ENCODE data around the gene PKM. TPM values are rescaled to one million over a fixed set of nuclear protein-coding genes. Genes with fewer than 3 reads are reported as not detected.

The PKM gene
- total RNA-seq, 1 donor from 2014 or later, result 879 TPM

DNA sequence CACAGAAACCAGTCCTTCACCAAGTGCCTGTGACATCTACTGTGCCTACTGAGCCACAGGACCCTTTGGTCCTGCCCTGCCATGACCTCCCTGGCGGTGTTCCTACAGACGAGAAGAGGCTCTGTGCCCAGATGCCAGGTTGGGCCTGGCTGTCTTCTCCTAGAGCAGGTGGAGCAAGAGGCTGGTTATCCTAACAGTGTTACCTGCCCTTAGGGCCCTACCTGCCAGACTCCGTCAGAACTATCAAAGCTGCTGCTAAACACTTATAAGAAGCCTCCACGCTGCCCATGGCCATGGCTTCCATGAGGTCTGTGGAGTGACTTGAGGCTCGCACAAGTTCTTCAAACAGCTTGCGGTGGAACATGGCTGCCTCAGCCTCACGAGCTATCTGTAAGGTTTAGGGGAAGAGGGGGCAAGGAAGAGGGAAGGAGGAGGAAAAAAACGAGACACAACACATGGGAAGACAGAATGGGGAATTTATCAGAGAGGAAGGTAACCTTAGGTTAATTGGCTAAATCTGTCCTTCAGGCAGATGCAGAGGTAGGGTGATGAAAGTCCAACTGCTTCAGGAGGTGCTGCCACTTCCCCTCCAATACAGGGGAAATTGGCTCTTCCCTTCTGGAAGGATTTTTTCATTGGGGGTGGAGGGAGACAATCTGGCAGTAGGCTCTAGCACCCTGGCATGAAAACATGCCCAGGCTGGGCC lies 28.0 kb downstream of the PKM start:
- no peak for TF ChIP-seq CTCF (IDR thresholded peaks at IDR 0.05; ENCODE audit: insufficient read depth, low read length, poor library complexity, severe bottlenecking)
- DNase-seq (ENCODE audit: low read depth), result no peak
- H3K4me3 ChIP-seq (ENCODE audit: low read depth, low read length), result no peak overlapping the region
- peaks cover 25% of the 10 kb centered on the region for H3K36me3 ChIP-seq (ENCODE audit: control insufficient read depth, insufficient read depth, low read length)
- no peaks in the 10 kb centered on the region for H3K27me3 ChIP-seq (ENCODE audit: control insufficient read depth, insufficient read depth, low read length)

- no peaks in the 10 kb centered on the region for H3K27me3 ChIP-seq (ENCODE audit: control insufficient read depth, insufficient read depth, low read length)
- no peak for DNase-seq (ENCODE audit: low read depth)
- no peak overlapping the region for H3K4me3 ChIP-seq (ENCODE audit: low read depth, low read length)
- H3K36me3 ChIP-seq (ENCODE audit: control insufficient read depth, insufficient read depth, low read length), result peaks cover 21% of the 10 kb centered on the region
- TF ChIP-seq CTCF (IDR thresholded peaks at IDR 0.05; ENCODE audit: insufficient read depth, low read length, poor library complexity, severe bottlenecking), result no peak
Measured at GRCh38 chr15:72202302-72202701, 28.7 kb downstream of the PKM start.

DNA sequence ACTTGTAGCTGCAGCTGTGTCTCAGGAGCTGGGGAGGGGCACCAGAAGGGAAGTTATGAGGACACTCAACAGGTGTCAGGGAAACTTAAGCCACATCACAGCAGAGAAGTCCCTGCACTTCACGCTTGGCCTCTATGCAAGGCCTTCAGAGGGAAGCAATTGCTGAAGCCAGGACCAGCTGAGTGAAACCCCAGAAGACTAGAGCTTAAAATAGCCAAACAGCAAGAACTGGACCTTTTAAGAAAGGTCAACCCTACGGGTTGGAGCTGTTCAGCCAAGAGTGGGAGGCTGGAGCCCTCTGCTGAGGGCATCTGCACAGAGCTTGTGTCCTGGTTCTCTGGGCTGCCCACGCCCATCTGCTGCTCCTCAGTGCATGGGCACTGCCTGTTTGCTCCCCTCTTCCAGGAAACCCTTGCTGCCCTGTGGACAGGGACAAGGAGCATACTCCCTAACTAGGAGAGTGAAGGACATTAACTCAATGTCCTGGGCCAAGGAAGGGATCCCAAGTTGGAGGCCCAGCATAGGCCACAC lies 29.5 kb downstream of the PKM start:
- Histone ChIP-seq H3K27me3 (ENCODE audit: control insufficient read depth, insufficient read depth, low read length) (no peaks in the 10 kb centered on the region), H3K4me3 (ENCODE audit: low read depth, low read length) (no peak overlapping the region), H3K36me3 (ENCODE audit: control insufficient read depth, insufficient read depth, low read length) (peaks cover 18% of the 10 kb centered on the region)
- TF ChIP-seq CTCF (IDR thresholded peaks at IDR 0.05; ENCODE audit: insufficient read depth, low read length, poor library complexity, severe bottlenecking), result no peak
- no peak for DNase-seq (ENCODE audit: low read depth)

DNA sequence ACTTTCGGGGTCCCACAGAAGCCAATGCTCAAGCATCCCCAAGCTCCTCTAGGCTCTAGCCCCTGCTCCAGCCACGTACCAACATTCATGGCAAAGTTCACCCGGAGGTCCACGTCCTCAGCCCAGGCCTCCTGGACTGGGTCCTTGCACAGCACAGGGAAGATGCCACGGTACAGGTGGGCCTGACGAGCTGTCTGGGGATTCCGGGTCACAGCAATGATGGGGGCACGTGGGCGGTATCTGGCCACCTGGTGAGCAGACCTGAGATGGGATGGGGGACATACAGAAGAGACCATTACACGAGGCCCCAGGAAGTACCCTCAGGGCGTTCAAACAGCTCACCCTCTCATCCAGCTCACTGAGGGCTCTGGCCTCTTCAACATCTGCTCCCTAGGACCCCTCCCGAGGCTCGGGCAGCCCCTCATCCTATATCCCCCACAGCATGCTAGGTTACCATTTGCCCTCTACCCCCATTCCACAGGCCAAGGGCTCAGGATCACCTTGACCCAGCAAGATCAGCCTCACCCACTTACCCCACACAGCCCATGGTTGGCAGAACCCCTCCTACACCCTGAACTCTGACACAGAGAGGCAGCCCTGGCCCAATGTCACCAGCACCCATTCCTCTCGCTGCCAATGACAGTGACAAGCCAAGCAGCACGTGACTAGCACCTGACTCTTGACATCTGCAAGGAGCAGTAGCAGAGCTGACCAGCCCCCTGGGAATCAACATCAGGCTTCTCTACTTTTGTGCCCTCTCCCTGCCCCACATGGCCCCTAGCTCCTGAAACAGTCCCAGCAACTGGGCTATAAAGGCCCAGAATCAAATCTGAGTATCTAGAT lies 30.4 kb downstream of the PKM start:
- Histone ChIP-seq H3K36me3 (ENCODE audit: control insufficient read depth, insufficient read depth, low read length) (peaks cover 18% of the 10 kb centered on the region), H3K4me3 (ENCODE audit: low read depth, low read length) (no peak overlapping the region), H3K27me3 (ENCODE audit: control insufficient read depth, insufficient read depth, low read length) (no peaks in the 10 kb centered on the region)
- DNase-seq (ENCODE audit: low read depth), result no peak
- no peak for TF ChIP-seq CTCF (IDR thresholded peaks at IDR 0.05; ENCODE audit: insufficient read depth, low read length, poor library complexity, severe bottlenecking)

DNA sequence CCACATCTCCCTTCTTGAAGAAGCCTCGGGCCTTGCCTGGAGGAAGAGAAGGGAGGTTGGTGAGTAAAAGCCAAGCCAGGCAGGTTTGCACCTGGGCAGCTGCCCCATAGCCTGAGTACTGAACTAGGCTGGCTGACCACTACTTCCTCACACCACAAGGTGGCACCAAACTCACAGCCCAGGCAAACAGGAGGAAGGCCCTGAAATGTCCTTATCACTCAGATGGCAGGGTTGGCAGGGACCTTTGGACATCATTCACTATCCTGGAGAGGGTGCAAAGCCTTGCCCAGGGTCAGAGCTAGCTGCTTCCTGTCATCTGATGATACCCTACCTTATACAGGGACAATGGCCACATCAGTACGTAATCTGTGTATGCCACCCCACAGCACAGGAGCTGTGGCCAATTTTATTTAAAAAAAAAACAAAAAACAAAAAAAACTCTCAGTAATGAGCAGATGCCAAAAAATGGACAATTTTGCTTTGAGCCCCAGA lies 31.2 kb downstream of the PKM start:
- Histone ChIP-seq H3K36me3 (ENCODE audit: control insufficient read depth, insufficient read depth, low read length) (peaks cover 16% of the 10 kb centered on the region), H3K4me3 (ENCODE audit: low read depth, low read length) (no peak overlapping the region), H3K27me3 (ENCODE audit: control insufficient read depth, insufficient read depth, low read length) (no peaks in the 10 kb centered on the region)
- peak; percentile 92 for TF ChIP-seq CTCF (IDR thresholded peaks at IDR 0.05; ENCODE audit: insufficient read depth, low read length, poor library complexity, severe bottlenecking)
- DNase-seq (ENCODE audit: low read depth), result no peak
